ENCODE measurements around the gene ARHGAP6. TPM values are rescaled to one million over a fixed set of nuclear protein-coding genes. Genes with fewer than 3 reads are reported as not detected.
"Not testable (repeated sequence)": the region's sequence is repeated elsewhere in the genome, so short reads cannot be mapped to it uniquely, and the experiment has no call there.

ARHGAP6 gene
- total RNA-seq, 1 donor from 2014 or later: 4.9 TPM

DNA sequence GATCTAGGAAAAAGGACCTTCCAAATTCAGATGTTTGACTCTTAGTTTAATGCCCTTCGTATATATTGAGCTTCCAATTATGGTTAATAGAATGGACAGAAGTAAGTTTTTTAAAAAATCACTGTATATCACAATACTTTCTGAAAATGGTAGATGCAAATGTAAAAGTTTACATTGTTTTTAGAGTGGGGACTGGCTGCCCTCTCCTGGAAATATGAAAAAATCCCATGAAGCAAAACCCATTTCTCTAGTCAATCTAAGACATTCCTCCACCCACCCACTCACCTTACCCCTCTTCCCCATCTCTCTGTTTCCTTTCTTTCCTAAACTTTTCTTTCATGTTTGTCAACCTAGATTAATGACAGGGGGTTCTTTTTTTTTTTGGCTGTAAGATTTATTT lies 134.5 kb downstream of the ARHGAP6 start:
- no peak for DNase-seq (ENCODE audit: low read depth)
- TF ChIP-seq, protein P1, sequence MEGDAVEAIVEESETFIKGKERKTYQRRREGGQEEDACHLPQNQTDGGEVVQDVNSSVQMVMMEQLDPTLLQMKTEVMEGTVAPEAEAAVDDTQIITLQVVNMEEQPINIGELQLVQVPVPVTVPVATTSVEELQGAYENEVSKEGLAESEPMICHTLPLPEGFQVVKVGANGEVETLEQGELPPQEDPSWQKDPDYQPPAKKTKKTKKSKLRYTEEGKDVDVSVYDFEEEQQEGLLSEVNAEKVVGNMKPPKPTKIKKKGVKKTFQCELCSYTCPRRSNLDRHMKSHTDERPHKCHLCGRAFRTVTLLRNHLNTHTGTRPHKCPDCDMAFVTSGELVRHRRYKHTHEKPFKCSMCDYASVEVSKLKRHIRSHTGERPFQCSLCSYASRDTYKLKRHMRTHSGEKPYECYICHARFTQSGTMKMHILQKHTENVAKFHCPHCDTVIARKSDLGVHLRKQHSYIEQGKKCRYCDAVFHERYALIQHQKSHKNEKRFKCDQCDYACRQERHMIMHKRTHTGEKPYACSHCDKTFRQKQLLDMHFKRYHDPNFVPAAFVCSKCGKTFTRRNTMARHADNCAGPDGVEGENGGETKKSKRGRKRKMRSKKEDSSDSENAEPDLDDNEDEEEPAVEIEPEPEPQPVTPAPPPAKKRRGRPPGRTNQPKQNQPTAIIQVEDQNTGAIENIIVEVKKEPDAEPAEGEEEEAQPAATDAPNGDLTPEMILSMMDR (conservative IDR thresholded peaks at IDR 0.05; ENCODE audit: low read depth, low read length): peak; percentile 27
- no peak overlapping the region for H3K4me3 ChIP-seq (ENCODE audit: low read depth, low read length)

DNA sequence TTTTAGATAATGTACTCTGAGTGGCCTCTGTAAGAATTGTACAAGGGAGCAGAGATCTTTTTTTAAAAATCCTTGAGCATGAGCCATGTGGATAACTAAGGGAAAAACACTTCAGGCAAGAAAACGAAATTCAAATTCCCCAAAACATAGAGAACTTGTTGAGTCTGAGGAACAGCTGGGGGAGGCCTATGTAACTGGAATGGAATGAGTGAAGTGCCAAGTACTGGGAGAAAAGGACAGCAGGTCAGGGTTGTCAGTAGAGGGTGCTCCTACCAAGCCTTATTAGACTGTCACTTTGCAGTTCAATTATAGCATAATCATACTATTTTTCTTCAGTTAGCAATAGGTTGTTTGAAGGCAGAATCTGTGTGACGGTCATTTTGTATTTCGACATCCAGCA lies 135.1 kb downstream of the ARHGAP6 start:
- no peak overlapping the region for H3K4me3 ChIP-seq (ENCODE audit: low read depth, low read length)
- TF ChIP-seq, protein P1 (conservative IDR thresholded peaks at IDR 0.05; ENCODE audit: low read depth, low read length): no peak
- no peak for DNase-seq (ENCODE audit: low read depth)

DNA sequence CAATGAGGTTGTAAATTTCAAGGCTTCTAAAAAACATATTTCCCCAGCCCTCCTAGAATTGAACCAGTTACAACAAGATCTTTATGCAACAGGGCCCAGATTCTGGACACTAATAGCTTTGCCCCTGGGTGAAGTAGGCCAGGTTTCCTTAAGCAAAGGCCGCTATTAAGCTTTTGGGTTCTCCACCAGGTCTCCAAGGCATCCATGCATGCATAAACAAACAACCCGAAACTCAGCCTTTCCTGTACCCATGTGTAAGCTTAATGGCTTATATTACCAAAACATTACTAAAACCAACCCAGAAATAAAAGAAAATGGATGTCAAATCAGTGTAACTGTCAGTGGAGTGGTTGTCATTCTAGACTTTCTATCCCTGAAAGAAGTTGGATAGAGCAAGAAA lies 137.1 kb downstream of the ARHGAP6 start:
- H3K4me3 ChIP-seq (ENCODE audit: low read depth, low read length): no peak overlapping the region
- DNase-seq (ENCODE audit: low read depth): no peak
- TF ChIP-seq, protein P1 (conservative IDR thresholded peaks at IDR 0.05; ENCODE audit: low read depth, low read length): no peak

- H3K4me3 ChIP-seq (ENCODE audit: low read depth, low read length): no peak overlapping the region
- DNase-seq (ENCODE audit: low read depth): no peak
- TF ChIP-seq, protein P1 (conservative IDR thresholded peaks at IDR 0.05; ENCODE audit: low read depth, low read length): no peak
Observed at GRCh38 chrX:11525685-11526084, 140.0 kb downstream of the ARHGAP6 start.

DNA sequence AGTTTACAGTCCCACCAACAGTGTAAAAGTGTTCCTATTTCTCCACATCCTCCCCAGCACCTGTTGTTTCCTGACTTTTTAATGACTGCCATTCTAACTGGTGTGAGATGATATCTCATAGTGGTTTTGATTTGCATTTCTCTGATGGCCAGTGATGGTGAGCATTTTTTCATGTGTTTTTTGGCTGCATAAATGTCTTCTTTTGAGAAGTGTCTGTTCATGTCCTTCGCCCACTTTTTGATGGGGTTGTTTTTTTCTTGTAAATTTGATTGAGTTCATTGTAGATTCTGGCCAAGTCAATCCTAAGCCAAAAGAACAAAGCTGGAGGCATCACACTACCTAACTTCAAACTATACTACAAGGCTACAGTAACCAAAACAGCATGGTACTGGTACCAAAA lies 146.5 kb downstream of the ARHGAP6 start:
- H3K4me3 ChIP-seq (ENCODE audit: low read depth, low read length); DNase-seq (ENCODE audit: low read depth): not testable (repeated sequence)

- DNase-seq (ENCODE audit: low read depth): no peak
- TF ChIP-seq, protein P1 (conservative IDR thresholded peaks at IDR 0.05; ENCODE audit: low read depth, low read length): no peak
- no peak overlapping the region for H3K4me3 ChIP-seq (ENCODE audit: low read depth, low read length)
Observed at GRCh38 chrX:11509786-11510185, 155.9 kb downstream of the ARHGAP6 start.

- DNase-seq (ENCODE audit: low read depth): no peak
- no peak overlapping the region for H3K4me3 ChIP-seq (ENCODE audit: low read depth, low read length)
- TF ChIP-seq, protein P1 (conservative IDR thresholded peaks at IDR 0.05; ENCODE audit: low read depth, low read length): no peak
Observed at GRCh38 chrX:11504234-11504633, 161.5 kb downstream of the ARHGAP6 start.

Data from epithelial cell of proximal tubule (primary cell).